K562 (cell line): Measurements from ENCODE around the gene C21orf58. TPM values are rescaled to one million over a fixed set of nuclear protein-coding genes. Genes with fewer than 3 reads are reported as not detected.
A peak's percentile ranks its signal among the peaks of the same experiment; 100 is the strongest.

ENCODE experiments used
- CHD2 ChIP-seq: IDR thresholded peaks from 2 replicates; pipeline ENCODE4 v1.6.1; 2011; ENCODE audit warnings: low read depth, low read length
- DPF2 ChIP-seq: fragments of 450-650 bp; IDR thresholded peaks from 2 replicates; pipeline ENCODE4 v1.6.1; 2016
- E2F4 ChIP-seq: sonication (generic); formaldehyde crosslinking; IDR thresholded peaks from 2 replicates; pipeline ENCODE4 v1.8.0; 2022; ENCODE audit warnings: mild to moderate bottlenecking, low read depth, missing genetic modification reagents
- E2F6 ChIP-seq, 2 experiments: IDR thresholded peaks; 2 replicates each; pipeline ENCODE4 v1.6.1; 2011; ENCODE audit warnings: borderline replicate concordance in 1 of 2, control low read depth in 1 of 2, low read depth in 1 of 2, low read length in 1 of 2, mild to moderate bottlenecking in 1 of 2, mixed read lengths in 1 of 2, moderate library complexity in 1 of 2; ENCODE audit not compliant: insufficient read depth in 1 of 2, insufficient read length in 1 of 2, poor library complexity in 1 of 2, severe bottlenecking in 1 of 2; ENCODE audit errors: extremely low read depth in 1 of 2
- FOXP1 ChIP-seq: sonication (generic); formaldehyde crosslinking; IDR thresholded peaks from 2 replicates; pipeline ENCODE4 v1.8.0; 2022; ENCODE audit warnings: mild to moderate bottlenecking, missing genetic modification reagents
- KHSRP ChIP-seq: fragments of 450-650 bp; IDR thresholded peaks from 2 replicates; pipeline ENCODE4 v1.6.1; 2017
- L3MBTL2 ChIP-seq: fragments of 450-650 bp; IDR thresholded peaks from 2 replicates; pipeline ENCODE4 v1.6.1; 2016; ENCODE audit warnings: mild to moderate bottlenecking, moderate library complexity
- MAFK ChIP-seq: IDR thresholded peaks from 2 replicates; pipeline ENCODE4 v1.6.1; 2011; ENCODE audit warnings: low read length, improper control_type of control experiment
- MYNN ChIP-seq, 2 experiments: sonication (generic); formaldehyde crosslinking in 1 of 2; IDR thresholded peaks; 2 replicates each; pipeline versions ENCODE4 v1.5.0 to v1.6.1; 2016 to 2020; ENCODE audit warnings: antibody characterized with exemption in 1 of 2, missing genetic modification reagents in 1 of 2
- NR2C1 ChIP-seq, 2 experiments: fragments of 450-650 bp; IDR thresholded peaks; 2 replicates each; pipeline ENCODE4 v1.6.1; 2017; ENCODE audit warnings: mild to moderate bottlenecking in 2 of 2, antibody characterized with exemption in 1 of 2, inconsistent platforms in 1 of 2, missing compliant biosample characterization in 1 of 2, missing genetic modification characterization in 1 of 2
- SP1 ChIP-seq: sonication (generic); formaldehyde crosslinking; IDR thresholded peaks from 2 replicates; pipeline ENCODE4 v1.8.1; 2022; ENCODE audit warnings: mild to moderate bottlenecking, missing genetic modification reagents
- STAT6 ChIP-seq: sonication (generic); formaldehyde crosslinking; IDR thresholded peaks from 2 replicates; pipeline ENCODE4 v1.8.1; 2023; ENCODE audit warnings: mild to moderate bottlenecking, missing genetic modification reagents
- TCF7L2 ChIP-seq: fragments of 150-350 bp; IDR thresholded peaks from 2 replicates; pipeline ENCODE4 v1.6.1; 2016; ENCODE audit warnings: low read depth, mild to moderate bottlenecking, low read length, moderate library complexity
- YY1 ChIP-seq, 3 experiments: IDR thresholded peaks; 2 replicates each; pipeline ENCODE4 v1.6.1; 2011; ENCODE audit warnings: low read length in 2 of 3, mild to moderate bottlenecking in 2 of 3, moderate library complexity in 2 of 3, borderline replicate concordance in 1 of 3, control low read depth in 1 of 3, low read depth in 1 of 3; ENCODE audit not compliant: insufficient read depth in 3 of 3, insufficient replicate concordance in 2 of 3, control insufficient read depth in 1 of 3, insufficient read length in 1 of 3; ENCODE audit errors: extremely low read depth in 1 of 3
- ZHX1 ChIP-seq: fragments of 150-350 bp; conservative IDR thresholded peaks from 2 replicates; pipeline ENCODE4 v1.6.1; 2014; ENCODE audit warnings: low read length
- ZNF766 ChIP-seq: fragments of 200-800 bp; sonication (Bioruptor generic); conservative IDR thresholded peaks from 2 replicates; pipeline ENCODE4 v1.6.1; 2016; ENCODE audit warnings: missing genetic modification characterization, missing compliant biosample characterization
- polyA plus RNA-seq, 8 experiments: library from polyadenylated mRNA; depleted of rRNA in 4 of 8; stranded (reverse) in 5 of 8; unstranded in 3 of 8; fragments of >200 nt; fragmentation: Nextera tagmentation in 2 of 8; fragmentation: Illumina TruSeq in 1 of 8; extraction: Ambion mirVana in 2 of 8; extraction: Trizol in 1 of 8; gene quantifications; 2 replicates each; pipeline versions ENCODE4 v1.2.1 to v1.2.3, GENCODE V29; 2011 to 2014; ENCODE audit warnings: inconsistent platforms in 1 of 8, missing spikeins in 1 of 8
- total RNA-seq, 7 experiments: library from RNA; depleted of rRNA in 6 of 7; stranded (reverse); fragments of >200 nt in 6 of 7; fragmentation: Illumina TruSeq in 2 of 7; extraction: Trizol in 2 of 7; gene quantifications; 2 replicates each; pipeline versions ENCODE4 v1.2.1 to v1.2.3, GENCODE V29; 2011 to 2021; ENCODE audit warnings: low replicate concordance in 1 of 7

C21orf58 gene
- total and polyA plus RNA-seq, 9 of the 15 experiments (the other 6 are each of a cell fraction or from before 2014, with no cell fraction given) = 1.2 to 30.5 (median 12.4) TPM

GRCh38 chr21:46253610-46254124 lies 70.0 kb downstream of the C21orf58 start (continued):
- TF ChIP-seq L3MBTL2 = peak; percentile 80
- peak in 1 of 3 experiments; percentile 48 for TF ChIP-seq YY1 (IDR thresholded peaks at IDR 0.05; ENCODE audit: borderline replicate concordance in 1 of 3, control insufficient read depth in 1 of 3, extremely low read depth in 1 of 3, insufficient read depth in 3 of 3, insufficient read length in 1 of 3, insufficient replicate concordance in 2 of 3, low read depth in 1 of 3, low read length in 2 of 3)
- TF ChIP-seq ZNF766 = peak; percentile 53; the same call in 1 of the 2 replicates
- TF ChIP-seq DPF2 = 0 out of 2 replicates have a peak, but pooled peaks have one; percentile 35
- peak; percentile 48; the same call in 1 of the 2 replicates for TF ChIP-seq FOXP1 (CRISPR knock-in tag)
- peak; percentile 92 for TF ChIP-seq CHD2
- peak; percentile 10; the same call in 1 of the 2 replicates for TF ChIP-seq NR2C1 (IDR thresholded peaks at IDR 0.05)
- TF ChIP-seq NR2C1 (tag; IDR thresholded peaks at IDR 0.05) = no peak
- TF ChIP-seq MYNN (IDR thresholded peaks at IDR 0.05) = peak; percentile 81
- TF ChIP-seq MYNN (CRISPR knock-in tag; IDR thresholded peaks at IDR 0.05) = no peak
- no peak for TF ChIP-seq KHSRP
- no peak for TF ChIP-seq MAFK
- TF ChIP-seq STAT6 (CRISPR knock-in tag) = 0 out of 2 replicates have a peak, but pooled peaks have one; percentile 17
- TF ChIP-seq SP1 (CRISPR knock-in tag) = peak; percentile 74; the same call in 1 of the 2 replicates
- no peak for TF ChIP-seq E2F4 (CRISPR knock-in tag)
- TF ChIP-seq TCF7L2 = no peak
- TF ChIP-seq E2F6 (IDR thresholded peaks at IDR 0.05; ENCODE audit: borderline replicate concordance in 1 of 2, extremely low read depth in 1 of 2, insufficient read depth in 1 of 2, insufficient read length in 1 of 2, low read depth in 1 of 2, low read length in 1 of 2, poor library complexity in 1 of 2, severe bottlenecking in 1 of 2) = peak in 1 of 2 experiments; percentile 20
- TF ChIP-seq ZHX1 = 0 out of 2 replicates have a peak, but pooled peaks have one; percentile 68
